Uterus (tissue), 2 donors: Measurements from ENCODE around the gene PCDHA3.
"Not testable (repeated sequence)": the region's sequence is repeated elsewhere in the genome, so short reads cannot be mapped to it uniquely, and the experiment has no call there.

Source experiments
- CTCF ChIP-seq, 4 experiments: fragments of 200-600 bp in 2 of 4; fragments of 450-650 bp in 2 of 4; sonication (generic) in 2 of 4; IDR thresholded peaks; one replicate each; pipeline ENCODE4 v1.5.1; 2016 to 2019; ENCODE audit warnings: antibody characterized with exemption in 4 of 4, mild to moderate bottlenecking in 2 of 4, moderate library complexity in 1 of 4
- POLR2A ChIP-seq, 2 donors: fragments of 450-650 bp; IDR thresholded peaks; one replicate each; pipeline ENCODE4 v1.6.1; 2016; ENCODE audit warnings: antibody characterized with exemption in 2 of 2, mild to moderate bottlenecking in 1 of 2, moderate library complexity in 1 of 2

GRCh38 chr5:140834439-140835008 is 33.7 kb downstream of the PCDHA3 start:
- TF ChIP-seq POLR2A, CTCF (IDR thresholded peaks at IDR 0.05): not testable (repeated sequence)
